ENCODE results near the gene FUT1. TPM values are rescaled to one million over a fixed set of nuclear protein-coding genes. Genes with fewer than 3 reads are reported as not detected.
A peak's percentile ranks its signal among the peaks of the same experiment; 100 is the strongest.

FUT1 gene
- total RNA-seq, 2 donors from 2014 or later = 14.8 to 79.1 TPM

DNA sequence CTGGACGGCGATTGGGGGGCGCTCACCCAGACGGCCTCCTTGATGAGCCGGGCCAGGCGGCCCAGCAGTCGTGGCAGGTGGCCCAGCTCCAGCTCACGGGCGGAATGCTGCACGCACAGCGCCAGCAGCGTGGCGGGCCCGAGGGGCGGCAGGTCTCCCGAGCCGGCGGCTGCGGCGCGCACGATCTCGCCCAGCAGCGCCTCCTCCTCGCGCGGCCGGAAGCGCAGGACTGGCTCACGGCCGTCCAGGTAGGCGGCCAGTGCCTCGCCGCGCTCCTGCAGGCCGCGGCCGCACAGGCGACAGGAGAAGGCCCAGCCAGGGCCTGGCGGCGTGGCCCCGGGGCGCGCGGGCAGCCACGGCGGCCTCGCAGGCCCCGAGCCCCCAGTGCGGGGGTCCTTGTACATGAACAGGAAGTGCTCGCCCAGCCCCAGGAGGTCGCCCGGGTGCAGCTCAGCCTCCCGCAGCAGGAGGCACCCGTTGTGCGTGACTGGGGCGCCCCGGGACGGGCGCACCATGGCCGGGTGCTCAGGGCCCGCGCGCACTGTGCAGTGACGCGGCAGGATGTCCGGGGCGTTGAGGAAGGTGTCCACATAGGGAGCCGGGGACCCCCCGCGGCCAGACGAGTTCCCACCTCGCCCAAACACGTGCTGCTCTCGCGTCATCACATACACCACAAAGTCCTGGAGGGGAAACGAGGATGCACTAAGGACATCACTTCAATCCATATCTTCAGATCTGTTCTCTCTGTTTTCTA is 23.4 kb downstream of the FUT1 start:
- TF ChIP-seq POLR2A (IDR thresholded peaks at IDR 0.05) (no peak), CTCF (IDR thresholded peaks at IDR 0.05) (no peak)
- Histone ChIP-seq H3K27me3 (no peaks in the 10 kb centered on the region), H3K9me3 (no peaks in the 10 kb centered on the region), H3K4me1 (peaks cover 12% of the 10 kb centered on the region), H3K27ac (peak overlapping the region in 1 of 4 donors; percentile 26), H3K36me3 (replicated peaks in 1 of 2; ENCODE audit: insufficient read depth in 1 of 2, low read depth in 2 of 2) (no peaks in the 10 kb centered on the region), H3K4me3 (no peak overlapping the region)
- DNase-seq = no peak
- 67 to 74% methylated on average over 14 to 72 of the region's 77 CpGs for WGBS, 2 donors
- ATAC-seq = peak; percentile 36
- intact Hi-C loops (cut with DNase I) = no loop called here

GRCh38 chr19:48726556-48726955 is 25.9 kb downstream of the FUT1 start:
- no peaks in the 10 kb centered on the region for H3K9me3 ChIP-seq
- no peaks in the 10 kb centered on the region for H3K27me3 ChIP-seq
- intact Hi-C loops (cut with DNase I) = no loop called here
- H3K27ac ChIP-seq = peak overlapping the region in 1 of 4 donors; percentile 9
- H3K36me3 ChIP-seq (replicated peaks in 1 of 2; ENCODE audit: insufficient read depth in 1 of 2, low read depth in 2 of 2) = no peaks in the 10 kb centered on the region
- TF ChIP-seq POLR2A (IDR thresholded peaks at IDR 0.05) (no peak), CTCF (IDR thresholded peaks at IDR 0.05) (no peak)
- WGBS, 2 donors = 67 to 81% methylated on average over 2 of the region's 2 CpGs
- H3K4me1 ChIP-seq = peaks cover 12% of the 10 kb centered on the region
- ATAC-seq (no peak), DNase-seq (no peak)
- no peak overlapping the region for H3K4me3 ChIP-seq

DNA sequence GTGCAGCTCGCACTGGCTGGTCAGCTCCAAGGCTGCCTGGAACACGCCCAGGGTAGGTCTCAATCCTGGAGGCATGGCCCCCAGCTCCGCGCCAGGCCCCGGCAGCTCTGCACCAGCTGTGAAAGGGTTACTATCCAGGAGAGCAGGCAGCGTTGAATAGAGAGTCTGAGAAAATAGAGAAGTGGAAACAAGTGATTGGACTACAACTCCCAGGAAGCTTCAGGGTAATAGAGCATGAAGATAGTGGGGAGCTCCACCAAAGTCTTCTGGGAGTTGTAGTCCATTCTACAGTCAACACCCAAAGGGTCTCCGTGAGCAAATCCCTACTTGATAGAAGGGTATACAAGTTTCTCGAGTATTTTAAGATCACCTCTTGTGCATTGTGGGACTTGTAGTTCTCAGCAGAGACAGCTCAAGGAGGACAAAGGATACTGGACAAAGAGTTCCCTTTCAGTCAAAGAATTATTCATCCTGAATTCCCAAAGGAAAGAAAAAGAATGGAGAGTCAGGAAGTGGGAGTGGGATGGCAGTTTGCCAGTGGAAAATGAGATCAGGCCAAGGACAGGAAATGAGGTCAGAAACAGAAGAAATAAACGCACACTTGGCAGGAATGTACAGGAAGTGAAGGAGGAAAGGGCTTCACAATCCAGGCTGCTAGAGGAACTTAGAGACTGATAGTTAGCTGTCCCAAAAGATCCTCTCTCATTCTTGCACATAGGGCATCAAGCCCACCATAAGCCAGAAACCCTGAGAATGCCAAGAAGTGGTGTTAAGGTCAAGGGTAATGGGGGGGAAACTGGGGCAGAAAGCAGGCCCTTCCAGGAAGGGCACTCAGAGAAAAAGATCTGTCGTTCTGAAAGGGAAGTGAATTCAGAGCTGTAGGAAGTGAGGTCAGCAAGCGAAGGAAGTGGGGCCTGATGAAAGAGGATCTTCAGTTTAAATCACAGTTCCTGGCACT is 27.4 kb downstream of the FUT1 start:
- WGBS, 2 donors = 56 to 67% methylated on average over 11 of the region's 11 CpGs
- H3K9me3 ChIP-seq = no peaks in the 10 kb centered on the region
- TF ChIP-seq POLR2A (IDR thresholded peaks at IDR 0.05) = no peak
- no peak for TF ChIP-seq CTCF (IDR thresholded peaks at IDR 0.05)
- peaks cover 22% of the 10 kb centered on the region for H3K4me1 ChIP-seq
- intact Hi-C loops (cut with DNase I) = no loop called here
- H3K27me3 ChIP-seq = no peaks in the 10 kb centered on the region
- peak; percentile 46 to 62 (median 57) for DNase-seq
- no peaks in the 10 kb centered on the region for H3K36me3 ChIP-seq (replicated peaks in 1 of 2; ENCODE audit: insufficient read depth in 1 of 2, low read depth in 2 of 2)
- no peak overlapping the region for H3K4me3 ChIP-seq
- H3K27ac ChIP-seq = peak overlapping the region in 2 of 4 donors; percentile 53 to 65
- no peak for ATAC-seq

DNA sequence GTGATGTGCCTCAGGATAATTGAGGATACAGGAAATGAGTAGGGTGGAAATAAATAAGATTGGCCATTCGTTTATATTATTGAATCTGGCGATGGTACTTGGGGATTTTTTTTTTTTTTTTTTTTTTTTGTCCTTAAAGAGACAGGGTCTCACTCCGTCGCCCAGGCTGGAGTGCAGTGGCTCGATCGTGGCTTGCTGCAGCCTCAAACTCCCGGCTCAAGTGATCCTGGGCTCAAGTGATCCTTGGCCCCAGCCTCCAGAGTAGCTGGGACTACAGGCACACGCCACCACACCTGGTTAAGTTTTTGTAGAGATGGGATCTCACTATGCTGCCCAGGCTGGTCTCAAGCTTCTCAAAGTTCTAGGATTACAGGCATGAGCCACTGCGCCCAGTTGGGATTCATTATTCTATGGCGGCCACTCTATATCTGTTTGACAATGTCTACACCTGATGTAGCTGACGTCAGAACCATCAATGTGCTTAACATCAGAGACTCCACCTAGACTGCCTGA is 30.2 kb downstream of the FUT1 start:
- Histone ChIP-seq H3K36me3 (replicated peaks in 1 of 2; ENCODE audit: insufficient read depth in 1 of 2, low read depth in 2 of 2) (no peaks in the 10 kb centered on the region), H3K4me3 (no peak overlapping the region), H3K27me3 (no peaks in the 10 kb centered on the region), H3K9me3 (no peaks in the 10 kb centered on the region), H3K4me1 (peaks cover 27% of the 10 kb centered on the region), H3K27ac (no peak overlapping the region)
- intact Hi-C loops (cut with DNase I) = no loop called here
- TF ChIP-seq CTCF (IDR thresholded peaks at IDR 0.05) (no peak), POLR2A (IDR thresholded peaks at IDR 0.05) (no peak)
- DNase-seq = no peak
- no peak for ATAC-seq
- 79 to 81% methylated on average over 11 of the region's 11 CpGs for WGBS, 2 donors
